Measurements from ENCODE around the gene ZNF184.

DNA sequence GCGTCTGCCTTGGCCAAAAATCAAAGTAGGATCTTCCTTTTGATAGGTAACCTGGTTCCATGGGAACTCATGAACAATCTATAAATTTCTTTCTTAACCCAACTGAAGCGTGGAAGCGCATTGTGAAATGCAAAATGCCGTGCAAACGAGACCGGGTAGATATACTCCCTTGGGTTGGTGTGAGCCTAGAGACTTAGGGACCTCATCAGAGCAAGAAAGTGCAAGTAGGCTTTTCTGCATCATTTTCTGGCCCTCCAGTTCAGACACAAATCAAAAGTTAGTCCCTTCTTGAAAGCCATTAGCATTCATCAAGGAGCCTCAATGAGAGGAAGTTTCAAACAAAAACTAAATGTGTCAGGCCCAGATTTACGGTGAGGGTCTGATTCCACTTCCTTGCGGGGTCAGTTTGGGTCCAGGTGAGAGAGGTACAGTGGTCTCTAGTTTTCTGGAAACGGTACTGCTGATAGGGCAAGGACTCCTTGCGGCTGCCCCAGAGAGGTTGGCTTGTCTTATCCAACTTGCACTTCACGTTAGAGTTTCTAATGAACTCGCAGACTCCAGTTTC lies 5.3 kb upstream of the ZNF184 start:
- TF ChIP-seq, protein P1, sequence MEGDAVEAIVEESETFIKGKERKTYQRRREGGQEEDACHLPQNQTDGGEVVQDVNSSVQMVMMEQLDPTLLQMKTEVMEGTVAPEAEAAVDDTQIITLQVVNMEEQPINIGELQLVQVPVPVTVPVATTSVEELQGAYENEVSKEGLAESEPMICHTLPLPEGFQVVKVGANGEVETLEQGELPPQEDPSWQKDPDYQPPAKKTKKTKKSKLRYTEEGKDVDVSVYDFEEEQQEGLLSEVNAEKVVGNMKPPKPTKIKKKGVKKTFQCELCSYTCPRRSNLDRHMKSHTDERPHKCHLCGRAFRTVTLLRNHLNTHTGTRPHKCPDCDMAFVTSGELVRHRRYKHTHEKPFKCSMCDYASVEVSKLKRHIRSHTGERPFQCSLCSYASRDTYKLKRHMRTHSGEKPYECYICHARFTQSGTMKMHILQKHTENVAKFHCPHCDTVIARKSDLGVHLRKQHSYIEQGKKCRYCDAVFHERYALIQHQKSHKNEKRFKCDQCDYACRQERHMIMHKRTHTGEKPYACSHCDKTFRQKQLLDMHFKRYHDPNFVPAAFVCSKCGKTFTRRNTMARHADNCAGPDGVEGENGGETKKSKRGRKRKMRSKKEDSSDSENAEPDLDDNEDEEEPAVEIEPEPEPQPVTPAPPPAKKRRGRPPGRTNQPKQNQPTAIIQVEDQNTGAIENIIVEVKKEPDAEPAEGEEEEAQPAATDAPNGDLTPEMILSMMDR (IDR thresholded peaks at IDR 0.05 in 4 of 5, conservative IDR thresholded peaks at IDR 0.05 in 1 of 5): no peak
- TF ChIP-seq POLR2A (IDR thresholded peaks at IDR 0.05): no peak

Data from gastrocnemius medialis (tissue), 4 donors.